ENCODE results near the gene NLGN3.
A peak's percentile ranks its signal among the peaks of the same experiment; 100 is the strongest.

The NLGN3 gene

DNA sequence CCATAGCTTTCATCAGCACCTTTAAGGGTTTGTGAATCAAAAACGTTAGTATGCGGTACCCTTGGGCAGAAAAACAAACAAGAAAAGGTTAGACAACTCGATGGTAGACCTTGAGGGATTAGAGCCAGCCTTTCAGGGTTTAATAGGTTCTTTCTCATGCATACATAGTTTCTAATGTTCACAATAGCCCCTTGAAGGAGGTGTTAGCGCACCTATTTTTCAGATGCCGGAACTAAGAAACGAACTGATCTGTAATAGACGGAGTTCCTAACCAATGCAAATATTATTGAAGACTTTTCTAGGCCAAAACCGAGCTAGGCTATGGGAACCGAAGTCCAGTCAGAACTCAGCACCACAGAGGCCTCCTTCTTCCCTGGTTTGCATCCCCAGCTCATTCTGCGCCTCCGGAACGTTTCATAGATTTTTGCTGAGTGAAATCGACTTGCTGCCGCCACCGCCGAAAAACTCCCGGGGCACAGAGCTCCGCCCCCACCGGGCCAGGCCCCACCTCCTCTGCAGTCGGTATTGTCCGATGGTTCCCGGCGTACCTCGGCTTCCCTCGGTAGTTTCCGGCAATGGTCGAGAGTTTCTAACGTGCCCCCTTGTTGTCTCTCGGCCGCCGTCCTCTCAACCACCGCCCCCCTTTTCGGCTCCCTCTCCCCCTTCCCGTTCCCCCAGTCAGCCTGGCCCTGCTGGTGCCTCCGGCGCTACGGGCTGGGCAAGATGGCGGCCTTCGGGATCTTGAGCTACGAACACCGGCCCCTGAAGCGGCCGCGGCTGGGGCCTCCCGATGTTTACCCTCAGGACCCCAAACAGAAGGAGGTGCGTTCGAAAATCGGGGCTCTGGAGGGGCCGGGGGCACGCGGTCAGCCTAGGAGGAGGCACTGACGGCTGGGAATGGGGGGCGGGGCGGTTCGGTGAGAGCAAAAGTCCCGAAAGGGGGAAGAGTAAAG lies 26.3 kb upstream of the NLGN3 start, which contains the start of gene MED12:
TSS of gene MED12 (plus strand) at position 565 of the 953 bp plus-strand sequence. CDS start at position 724, 159 bp downstream.
- Histone ChIP-seq H3K27ac (ENCODE audit: low read length) (peak within 1 kb of the TSS; percentile 52), H3K79me2 (ENCODE audit: low read length) (peaks cover 7% of the 10 kb centered on the region), H3K4me3 (ENCODE audit: low read length) (peak within 1 kb of the TSS; percentile 91), H3K27me3 (ENCODE audit: low read depth, low read length) (no peaks in the 10 kb centered on the region), H3K36me3 (replicated peaks; ENCODE audit: low read depth, low read length) (peaks cover 17% of the 10 kb centered on the region), H2AFZ (ENCODE audit: low read depth, low read length) (peak within 1 kb of the TSS; percentile 64; the same call in 1 of the 2 replicates), H3K4me2 (ENCODE audit: low read length) (peak within 1 kb of the TSS; percentile 75), H3K9ac (ENCODE audit: low read length) (peak within 1 kb of the TSS; percentile 91), H3K4me1 (ENCODE audit: low read length) (peaks cover 10% of the 10 kb centered on the region), H3K9me3 (ENCODE audit: insufficient read depth, low read length) (no peaks in the 10 kb centered on the region), H4K20me1 (ENCODE audit: insufficient read depth, low read length) (no peaks in the 10 kb centered on the region)
- TF ChIP-seq EZH2phosphoT487 (IDR thresholded peaks at IDR 0.05; ENCODE audit: low read depth): no peak
- TF ChIP-seq, protein P1, sequence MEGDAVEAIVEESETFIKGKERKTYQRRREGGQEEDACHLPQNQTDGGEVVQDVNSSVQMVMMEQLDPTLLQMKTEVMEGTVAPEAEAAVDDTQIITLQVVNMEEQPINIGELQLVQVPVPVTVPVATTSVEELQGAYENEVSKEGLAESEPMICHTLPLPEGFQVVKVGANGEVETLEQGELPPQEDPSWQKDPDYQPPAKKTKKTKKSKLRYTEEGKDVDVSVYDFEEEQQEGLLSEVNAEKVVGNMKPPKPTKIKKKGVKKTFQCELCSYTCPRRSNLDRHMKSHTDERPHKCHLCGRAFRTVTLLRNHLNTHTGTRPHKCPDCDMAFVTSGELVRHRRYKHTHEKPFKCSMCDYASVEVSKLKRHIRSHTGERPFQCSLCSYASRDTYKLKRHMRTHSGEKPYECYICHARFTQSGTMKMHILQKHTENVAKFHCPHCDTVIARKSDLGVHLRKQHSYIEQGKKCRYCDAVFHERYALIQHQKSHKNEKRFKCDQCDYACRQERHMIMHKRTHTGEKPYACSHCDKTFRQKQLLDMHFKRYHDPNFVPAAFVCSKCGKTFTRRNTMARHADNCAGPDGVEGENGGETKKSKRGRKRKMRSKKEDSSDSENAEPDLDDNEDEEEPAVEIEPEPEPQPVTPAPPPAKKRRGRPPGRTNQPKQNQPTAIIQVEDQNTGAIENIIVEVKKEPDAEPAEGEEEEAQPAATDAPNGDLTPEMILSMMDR (IDR thresholded peaks at IDR 0.05; ENCODE audit: low read depth, low read length): no peak

DNA sequence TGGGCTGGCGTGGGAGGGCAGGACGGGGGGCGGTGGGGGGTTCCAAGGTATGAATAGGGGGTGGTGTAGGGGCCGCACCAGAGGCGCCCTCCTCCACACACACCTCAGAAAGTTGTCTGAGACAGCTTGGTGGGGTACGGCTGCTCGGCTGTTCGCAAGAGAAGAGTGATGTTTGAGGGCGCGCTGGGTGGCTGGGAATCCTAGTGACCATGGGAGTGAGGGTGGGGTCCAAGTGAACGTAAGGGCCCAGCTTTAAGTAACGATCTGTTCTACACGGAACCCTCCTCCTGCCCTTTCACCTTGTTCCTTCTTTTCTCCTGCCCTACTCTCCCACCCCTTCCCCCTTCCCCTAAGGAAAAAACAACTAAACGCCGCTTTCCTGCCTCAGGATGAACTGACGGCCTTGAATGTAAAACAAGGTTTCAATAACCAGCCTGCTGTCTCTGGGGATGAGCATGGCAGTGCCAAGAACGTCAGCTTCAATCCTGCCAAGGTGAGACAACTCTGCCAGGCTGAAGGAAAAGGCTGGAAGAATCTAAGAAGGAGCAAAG lies 25.6 kb upstream of the NLGN3 start:
- Histone ChIP-seq H3K36me3 (replicated peaks; ENCODE audit: low read depth, low read length) (peaks cover 22% of the 10 kb centered on the region), H3K27ac (ENCODE audit: low read length) (peak overlapping the region; percentile 52), H2AFZ (ENCODE audit: low read depth, low read length) (no peak overlapping the region), H3K4me1 (ENCODE audit: low read length) (peaks cover 10% of the 10 kb centered on the region), H3K79me2 (ENCODE audit: low read length) (peaks cover 7% of the 10 kb centered on the region), H3K9ac (ENCODE audit: low read length) (peak overlapping the region; percentile 91), H3K4me3 (ENCODE audit: low read length) (peak overlapping the region; percentile 91), H3K27me3 (ENCODE audit: low read depth, low read length) (no peaks in the 10 kb centered on the region), H3K4me2 (ENCODE audit: low read length) (peak overlapping the region; percentile 75), H4K20me1 (ENCODE audit: insufficient read depth, low read length) (no peaks in the 10 kb centered on the region), H3K9me3 (ENCODE audit: insufficient read depth, low read length) (no peaks in the 10 kb centered on the region)
- TF ChIP-seq, protein P1 (IDR thresholded peaks at IDR 0.05; ENCODE audit: low read depth, low read length): no peak
- no peak for TF ChIP-seq EZH2phosphoT487 (IDR thresholded peaks at IDR 0.05; ENCODE audit: low read depth)

GRCh38 chrX:71128166-71128833 lies 16.3 kb upstream of the NLGN3 start:
- TF ChIP-seq, protein P1 (IDR thresholded peaks at IDR 0.05; ENCODE audit: low read depth, low read length): no peak
- TF ChIP-seq EZH2phosphoT487 (IDR thresholded peaks at IDR 0.05; ENCODE audit: low read depth): no peak
- H3K27me3 ChIP-seq (ENCODE audit: low read depth, low read length): no peaks in the 10 kb centered on the region
- peaks cover 34% of the 10 kb centered on the region for H3K36me3 ChIP-seq (replicated peaks; ENCODE audit: low read depth, low read length)
- no peak overlapping the region for H3K27ac ChIP-seq (ENCODE audit: low read length)
- no peak overlapping the region for H3K4me2 ChIP-seq (ENCODE audit: low read length)
- H2AFZ ChIP-seq (ENCODE audit: low read depth, low read length): no peak overlapping the region
- no peaks in the 10 kb centered on the region for H4K20me1 ChIP-seq (ENCODE audit: insufficient read depth, low read length)
- H3K4me3 ChIP-seq (ENCODE audit: low read length): no peak overlapping the region
- no peaks in the 10 kb centered on the region for H3K9me3 ChIP-seq (ENCODE audit: insufficient read depth, low read length)
- no peaks in the 10 kb centered on the region for H3K79me2 ChIP-seq (ENCODE audit: low read length)
- no peaks in the 10 kb centered on the region for H3K4me1 ChIP-seq (ENCODE audit: low read length)
- no peak overlapping the region for H3K9ac ChIP-seq (ENCODE audit: low read length)
